GM23338 (cell line): ENCODE results near the gene IKBKG. TPM values are rescaled to one million over a fixed set of nuclear protein-coding genes. Genes with fewer than 3 reads are reported as not detected.

Experiments used
- ATAC-seq: fragments of 200-7000 bp; cut with Tn5 transposase; 3 replicates; pipeline ENCODE4 v1.9.1; 2020
- DNase-seq: peaks from one replicate; pipeline ENCODE4 v3.0.0-alpha.2; 2015; ENCODE audit warnings: low spot score
- H2AFZ ChIP-seq: fragments of 200-600 bp; sonication (generic); 2 replicates; pipeline ENCODE4 v1.8.0; 2016; ENCODE audit warnings: antibody characterized with exemption, mild to moderate bottlenecking, moderate library complexity
- H3F3A ChIP-seq: fragments of 200-600 bp; sonication (generic); replicated peaks from 2 replicates; pipeline ENCODE4 v1.8.0; 2017; ENCODE audit warnings: antibody characterized with exemption, mixed run types, low read depth
- H3K27ac ChIP-seq: fragments of 200-600 bp; sonication (generic); 2 replicates; pipeline ENCODE4 v1.6.1; 2016; ENCODE audit warnings: low read depth
- H3K27me3 ChIP-seq: fragments of 200-600 bp; sonication (generic); 2 replicates; pipeline ENCODE4 v1.8.0; 2016; ENCODE audit warnings: mild to moderate bottlenecking, mixed run types, moderate library complexity; ENCODE audit not compliant: insufficient read depth
- H3K36me3 ChIP-seq: fragments of 200-600 bp; sonication (generic); 2 replicates; pipeline ENCODE4 v1.8.0; 2016; ENCODE audit warnings: mild to moderate bottlenecking; ENCODE audit not compliant: insufficient read depth
- H3K4me1 ChIP-seq: fragments of 200-600 bp; sonication (generic); 2 replicates; pipeline ENCODE4 v1.8.0; 2016; ENCODE audit warnings: mild to moderate bottlenecking, moderate library complexity; ENCODE audit not compliant: insufficient read depth
- H3K4me2 ChIP-seq: fragments of 200-600 bp; sonication (generic); 2 replicates; pipeline ENCODE4 v1.7.1; 2017; ENCODE audit warnings: mixed run types
- H3K4me3 ChIP-seq: fragments of 200-600 bp; sonication (generic); 2 replicates; pipeline ENCODE4 v1.6.1; 2016; ENCODE audit warnings: mixed run types
- H3K79me2 ChIP-seq: fragments of 200-600 bp; sonication (generic); replicated peaks from 2 replicates; pipeline ENCODE4 v1.8.0; 2017; ENCODE audit warnings: mild to moderate bottlenecking; ENCODE audit not compliant: insufficient read depth
- H3K9me2 ChIP-seq: fragments of 200-600 bp; sonication (generic); 2 replicates; pipeline ENCODE4 v1.8.0; 2017; ENCODE audit not compliant: insufficient read depth
- H4K20me1 ChIP-seq: fragments of 200-600 bp; sonication (generic); replicated peaks from 2 replicates; pipeline ENCODE4 v1.8.0; 2017; ENCODE audit warnings: mild to moderate bottlenecking; ENCODE audit not compliant: insufficient read depth
- H3K27ac Mint-ChIP-seq: 2 replicates; pipeline ENCODE4 v1.8.0; 2020; ENCODE audit warnings: inconsistent platforms, mild to moderate bottlenecking, moderate library complexity, mixed read lengths
- H3K27me3 Mint-ChIP-seq: 3 replicates; pipeline ENCODE4 v1.8.0; 2022; ENCODE audit warnings: low read depth, mild to moderate bottlenecking, moderate library complexity, mixed read lengths, inconsistent platforms; ENCODE audit not compliant: insufficient read depth, poor library complexity
- H3K36me3 Mint-ChIP-seq: 3 replicates; pipeline ENCODE4 v1.8.0; 2021; ENCODE audit warnings: low read depth, mild to moderate bottlenecking, inconsistent platforms, moderate library complexity, mixed read lengths
- H3K4me1 Mint-ChIP-seq: 3 replicates; pipeline ENCODE4 v1.8.0; 2020; ENCODE audit warnings: mild to moderate bottlenecking, inconsistent platforms, mixed read lengths
- H3K4me3 Mint-ChIP-seq: 3 replicates; pipeline ENCODE4 v1.8.0; 2021; ENCODE audit warnings: moderate library complexity, mild to moderate bottlenecking, inconsistent platforms, mixed read lengths
- H3K9me3 Mint-ChIP-seq: 3 replicates; pipeline ENCODE4 v1.8.0; 2020; ENCODE audit warnings: moderate library complexity, mild to moderate bottlenecking, inconsistent platforms, mixed read lengths
- CREB1 ChIP-seq: fragments of 250-450 bp; sonication (Bioruptor Pico); IDR thresholded peaks from 2 replicates; pipeline ENCODE4 v1.5.0; 2020; ENCODE audit warnings: low read depth, mild to moderate bottlenecking, moderate library complexity
- EZH2 ChIP-seq: fragments of 200-600 bp; sonication (generic); IDR thresholded peaks from one replicate; pipeline ENCODE4 v1.8.0; 2017; ENCODE audit warnings: antibody characterized with exemption, mild to moderate bottlenecking, low read depth; ENCODE audit not compliant: unreplicated experiment
- EZH2phosphoT487 ChIP-seq: fragments of 200-600 bp; sonication (generic); IDR thresholded peaks from one replicate; pipeline ENCODE4 v1.8.1; 2018; ENCODE audit warnings: antibody characterized with exemption; ENCODE audit not compliant: unreplicated experiment
- JUNB ChIP-seq: IDR thresholded peaks from one replicate; pipeline ENCODE4 v1.6.1; 2016; ENCODE audit warnings: antibody characterized with exemption; ENCODE audit not compliant: unreplicated experiment
- NANOG ChIP-seq: IDR thresholded peaks from 2 replicates; pipeline ENCODE4 v1.6.1; 2016; ENCODE audit warnings: antibody characterized with exemption, borderline replicate concordance
- POLR2AphosphoS5 ChIP-seq: IDR thresholded peaks from 2 replicates; pipeline ENCODE4 v1.6.1; 2016; ENCODE audit warnings: antibody characterized with exemption, low read depth
- STAT1 ChIP-seq: IDR thresholded peaks from one replicate; pipeline ENCODE4 v1.6.1; 2016; ENCODE audit warnings: antibody characterized with exemption; ENCODE audit not compliant: unreplicated experiment
- ZNF114 ChIP-seq: fragments of 250-450 bp; sonication (Bioruptor Pico); IDR thresholded peaks from 2 replicates; pipeline ENCODE4 v1.5.0; 2020; ENCODE audit warnings: mild to moderate bottlenecking, moderate library complexity
- ZNF331 ChIP-seq: fragments of 250-450 bp; sonication (Bioruptor Pico); IDR thresholded peaks from 2 replicates; pipeline ENCODE4 v1.5.0; 2020; ENCODE audit warnings: low read depth, mild to moderate bottlenecking, moderate library complexity
- ZNF462 ChIP-seq: fragments of 250-450 bp; sonication (Bioruptor Pico); IDR thresholded peaks from 2 replicates; pipeline ENCODE4 v1.5.0; 2020; ENCODE audit warnings: mild to moderate bottlenecking, moderate library complexity
- polyA plus RNA-seq: library from polyadenylated mRNA; unstranded; fragments of >200 nt; fragmentation: Nextera tagmentation; extraction: Ambion mirVana; gene quantifications from 2 replicates; pipeline ENCODE4 v1.2.1, GENCODE V29; 2016
- total RNA-seq: library from RNA; depleted of rRNA; stranded (reverse); fragments of >200 nt; shearing (Covaris generic); gene quantifications from 2 replicates; pipeline ENCODE4 v1.2.3, GENCODE V29; 2014
- TF ChIP-seq, protein P1 (sequence below): IDR thresholded peaks from one replicate; pipeline ENCODE4 v1.6.1; 2018; ENCODE audit warnings: antibody characterized with exemption; ENCODE audit not compliant: unreplicated experiment
- TF ChIP-seq, protein P2 (sequence below): IDR thresholded peaks from 2 replicates; pipeline ENCODE4 v1.6.1; 2016; ENCODE audit warnings: antibody characterized with exemption
- TF ChIP-seq, protein P3 (sequence below), 2 experiments: fragments of 200-600 bp in 1 of 2; sonication (generic) in 1 of 2; conservative IDR thresholded peaks; 2 replicates each; pipeline versions ENCODE4 v1.5.1 to v1.6.1; 2016 to 2017; ENCODE audit warnings: antibody characterized with exemption in 2 of 2, low read depth in 2 of 2, mild to moderate bottlenecking in 2 of 2, moderate library complexity in 1 of 2

Gene IKBKG
- total and polyA plus RNA-seq, 2 experiments from 2014 or later: 11.5 to 14.9 TPM

- TF ChIP-seq, protein P1, sequence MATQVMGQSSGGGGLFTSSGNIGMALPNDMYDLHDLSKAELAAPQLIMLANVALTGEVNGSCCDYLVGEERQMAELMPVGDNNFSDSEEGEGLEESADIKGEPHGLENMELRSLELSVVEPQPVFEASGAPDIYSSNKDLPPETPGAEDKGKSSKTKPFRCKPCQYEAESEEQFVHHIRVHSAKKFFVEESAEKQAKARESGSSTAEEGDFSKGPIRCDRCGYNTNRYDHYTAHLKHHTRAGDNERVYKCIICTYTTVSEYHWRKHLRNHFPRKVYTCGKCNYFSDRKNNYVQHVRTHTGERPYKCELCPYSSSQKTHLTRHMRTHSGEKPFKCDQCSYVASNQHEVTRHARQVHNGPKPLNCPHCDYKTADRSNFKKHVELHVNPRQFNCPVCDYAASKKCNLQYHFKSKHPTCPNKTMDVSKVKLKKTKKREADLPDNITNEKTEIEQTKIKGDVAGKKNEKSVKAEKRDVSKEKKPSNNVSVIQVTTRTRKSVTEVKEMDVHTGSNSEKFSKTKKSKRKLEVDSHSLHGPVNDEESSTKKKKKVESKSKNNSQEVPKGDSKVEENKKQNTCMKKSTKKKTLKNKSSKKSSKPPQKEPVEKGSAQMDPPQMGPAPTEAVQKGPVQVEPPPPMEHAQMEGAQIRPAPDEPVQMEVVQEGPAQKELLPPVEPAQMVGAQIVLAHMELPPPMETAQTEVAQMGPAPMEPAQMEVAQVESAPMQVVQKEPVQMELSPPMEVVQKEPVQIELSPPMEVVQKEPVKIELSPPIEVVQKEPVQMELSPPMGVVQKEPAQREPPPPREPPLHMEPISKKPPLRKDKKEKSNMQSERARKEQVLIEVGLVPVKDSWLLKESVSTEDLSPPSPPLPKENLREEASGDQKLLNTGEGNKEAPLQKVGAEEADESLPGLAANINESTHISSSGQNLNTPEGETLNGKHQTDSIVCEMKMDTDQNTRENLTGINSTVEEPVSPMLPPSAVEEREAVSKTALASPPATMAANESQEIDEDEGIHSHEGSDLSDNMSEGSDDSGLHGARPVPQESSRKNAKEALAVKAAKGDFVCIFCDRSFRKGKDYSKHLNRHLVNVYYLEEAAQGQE: no peak
- TF ChIP-seq, protein P2, sequence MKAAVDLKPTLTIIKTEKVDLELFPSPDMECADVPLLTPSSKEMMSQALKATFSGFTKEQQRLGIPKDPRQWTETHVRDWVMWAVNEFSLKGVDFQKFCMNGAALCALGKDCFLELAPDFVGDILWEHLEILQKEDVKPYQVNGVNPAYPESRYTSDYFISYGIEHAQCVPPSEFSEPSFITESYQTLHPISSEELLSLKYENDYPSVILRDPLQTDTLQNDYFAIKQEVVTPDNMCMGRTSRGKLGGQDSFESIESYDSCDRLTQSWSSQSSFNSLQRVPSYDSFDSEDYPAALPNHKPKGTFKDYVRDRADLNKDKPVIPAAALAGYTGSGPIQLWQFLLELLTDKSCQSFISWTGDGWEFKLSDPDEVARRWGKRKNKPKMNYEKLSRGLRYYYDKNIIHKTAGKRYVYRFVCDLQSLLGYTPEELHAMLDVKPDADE: no peak
- TF ChIP-seq ZNF462 (CRISPR knock-in tag) (no peak), EZH2phosphoT487 (no peak), NANOG (no peak), ZNF114 (no peak), STAT1 (no peak), ZNF331 (CRISPR knock-in tag) (no peak), EZH2 (no peak), CREB1 (CRISPR knock-in tag) (no peak), POLR2AphosphoS5 (no peak), JUNB (no peak)
- TF ChIP-seq, protein P3, sequence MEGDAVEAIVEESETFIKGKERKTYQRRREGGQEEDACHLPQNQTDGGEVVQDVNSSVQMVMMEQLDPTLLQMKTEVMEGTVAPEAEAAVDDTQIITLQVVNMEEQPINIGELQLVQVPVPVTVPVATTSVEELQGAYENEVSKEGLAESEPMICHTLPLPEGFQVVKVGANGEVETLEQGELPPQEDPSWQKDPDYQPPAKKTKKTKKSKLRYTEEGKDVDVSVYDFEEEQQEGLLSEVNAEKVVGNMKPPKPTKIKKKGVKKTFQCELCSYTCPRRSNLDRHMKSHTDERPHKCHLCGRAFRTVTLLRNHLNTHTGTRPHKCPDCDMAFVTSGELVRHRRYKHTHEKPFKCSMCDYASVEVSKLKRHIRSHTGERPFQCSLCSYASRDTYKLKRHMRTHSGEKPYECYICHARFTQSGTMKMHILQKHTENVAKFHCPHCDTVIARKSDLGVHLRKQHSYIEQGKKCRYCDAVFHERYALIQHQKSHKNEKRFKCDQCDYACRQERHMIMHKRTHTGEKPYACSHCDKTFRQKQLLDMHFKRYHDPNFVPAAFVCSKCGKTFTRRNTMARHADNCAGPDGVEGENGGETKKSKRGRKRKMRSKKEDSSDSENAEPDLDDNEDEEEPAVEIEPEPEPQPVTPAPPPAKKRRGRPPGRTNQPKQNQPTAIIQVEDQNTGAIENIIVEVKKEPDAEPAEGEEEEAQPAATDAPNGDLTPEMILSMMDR (conservative IDR thresholded peaks at IDR 0.05; ENCODE audit: low read depth in 2 of 2): no peak
- no peaks in the 10 kb centered on the region for H3K9me2 ChIP-seq
- no peaks in the 10 kb centered on the region for H3K27me3 ChIP-seq
- Mint-ChIP-seq H3K36me3 (no peaks in the 10 kb centered on the region), H3K9me3 (no peaks in the 10 kb centered on the region), H3K27me3 (no peaks in the 10 kb centered on the region), H3K4me3 (no peak overlapping the region), H3K4me1 (peaks cover 29% of the 10 kb centered on the region), H3K27ac (no peak overlapping the region)
- ATAC-seq (no peak), DNase-seq (no peak)
- H4K20me1 ChIP-seq: no peaks in the 10 kb centered on the region
- no peaks in the 10 kb centered on the region for H3K4me1 ChIP-seq
- H2AFZ ChIP-seq: no peak overlapping the region
- H3K4me3 ChIP-seq: no peak overlapping the region
- H3K4me2 ChIP-seq: no peak overlapping the region
- H3K79me2 ChIP-seq: no peaks in the 10 kb centered on the region
- H3K36me3 ChIP-seq: no peaks in the 10 kb centered on the region
- no peak overlapping the region for H3K27ac ChIP-seq
- no peaks in the 10 kb centered on the region for H3F3A ChIP-seq
Measured at GRCh38 chrX:154607370-154607769, 60.0 kb downstream of the IKBKG start.
